Astrocyte of the spinal cord (primary cell): ENCODE data around the gene LDLRAD4.

Experiments used
- DNase-seq: peaks from one replicate; pipeline ENCODE4 v3.0.0; 2011; ENCODE audit warnings: low read depth, low spot score
- H3K4me3 ChIP-seq: 2 replicates; pipeline ENCODE4 v1.5.1; 2011; ENCODE audit warnings: low read depth, mild to moderate bottlenecking, low read length, moderate library complexity
- in situ Hi-C: cut with HindIII; loops from 2 replicates; pipeline ENCODE4 v1.10.0; 2017; ENCODE audit warnings: low sequenced_read_pairs
- TF ChIP-seq, protein P1 (sequence below): IDR thresholded peaks from 2 replicates; pipeline ENCODE4 v1.5.1; 2012; ENCODE audit warnings: low read depth, mild to moderate bottlenecking, low read length, inconsistent platforms

Gene LDLRAD4

DNA sequence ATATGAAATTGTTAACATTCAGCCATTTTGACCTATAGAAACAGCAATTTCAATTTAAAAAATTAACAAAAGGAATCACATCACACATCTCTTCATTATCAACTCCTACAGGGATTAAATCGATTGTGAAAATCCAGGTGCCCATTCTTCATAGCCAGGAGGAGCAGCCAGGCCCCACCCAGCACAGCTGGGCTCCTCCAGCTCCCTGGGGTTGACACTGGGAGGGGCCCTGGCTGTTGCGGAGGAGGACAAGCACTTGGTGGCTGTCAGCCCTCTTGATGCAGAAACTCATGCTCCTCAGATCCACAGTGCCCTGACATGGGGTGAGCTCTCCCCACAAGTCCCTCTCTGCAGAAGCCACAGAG is 408.0 kb downstream of the LDLRAD4 start:
- no peak for DNase-seq
- TF ChIP-seq, protein P1, sequence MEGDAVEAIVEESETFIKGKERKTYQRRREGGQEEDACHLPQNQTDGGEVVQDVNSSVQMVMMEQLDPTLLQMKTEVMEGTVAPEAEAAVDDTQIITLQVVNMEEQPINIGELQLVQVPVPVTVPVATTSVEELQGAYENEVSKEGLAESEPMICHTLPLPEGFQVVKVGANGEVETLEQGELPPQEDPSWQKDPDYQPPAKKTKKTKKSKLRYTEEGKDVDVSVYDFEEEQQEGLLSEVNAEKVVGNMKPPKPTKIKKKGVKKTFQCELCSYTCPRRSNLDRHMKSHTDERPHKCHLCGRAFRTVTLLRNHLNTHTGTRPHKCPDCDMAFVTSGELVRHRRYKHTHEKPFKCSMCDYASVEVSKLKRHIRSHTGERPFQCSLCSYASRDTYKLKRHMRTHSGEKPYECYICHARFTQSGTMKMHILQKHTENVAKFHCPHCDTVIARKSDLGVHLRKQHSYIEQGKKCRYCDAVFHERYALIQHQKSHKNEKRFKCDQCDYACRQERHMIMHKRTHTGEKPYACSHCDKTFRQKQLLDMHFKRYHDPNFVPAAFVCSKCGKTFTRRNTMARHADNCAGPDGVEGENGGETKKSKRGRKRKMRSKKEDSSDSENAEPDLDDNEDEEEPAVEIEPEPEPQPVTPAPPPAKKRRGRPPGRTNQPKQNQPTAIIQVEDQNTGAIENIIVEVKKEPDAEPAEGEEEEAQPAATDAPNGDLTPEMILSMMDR: no peak
- in situ Hi-C loops: no loop called here
- H3K4me3 ChIP-seq: no peak overlapping the region

DNA sequence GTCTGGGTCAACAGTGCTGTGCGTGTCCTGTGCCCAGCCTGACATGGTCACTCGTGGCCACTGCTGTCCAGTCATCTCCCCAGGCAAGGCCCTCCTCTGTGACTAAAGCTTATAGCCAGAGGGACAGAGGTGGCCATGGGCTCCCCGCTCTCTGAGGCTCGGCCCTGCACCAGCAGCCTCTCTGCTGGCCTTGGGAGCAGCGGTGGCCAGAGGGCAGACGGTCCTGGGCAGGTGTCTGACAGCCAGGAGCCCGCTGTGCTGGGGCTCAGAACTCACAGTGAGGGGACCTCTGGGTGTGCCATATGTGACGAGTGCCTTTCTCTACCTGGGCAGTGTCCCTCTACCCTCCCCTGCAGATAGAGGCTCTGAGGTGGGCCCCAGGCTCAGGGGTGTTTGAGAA is 409.1 kb downstream of the LDLRAD4 start:
- DNase-seq: no peak
- TF ChIP-seq, protein P1: no peak
- in situ Hi-C loops: no loop called here
- H3K4me3 ChIP-seq: no peak overlapping the region

DNA sequence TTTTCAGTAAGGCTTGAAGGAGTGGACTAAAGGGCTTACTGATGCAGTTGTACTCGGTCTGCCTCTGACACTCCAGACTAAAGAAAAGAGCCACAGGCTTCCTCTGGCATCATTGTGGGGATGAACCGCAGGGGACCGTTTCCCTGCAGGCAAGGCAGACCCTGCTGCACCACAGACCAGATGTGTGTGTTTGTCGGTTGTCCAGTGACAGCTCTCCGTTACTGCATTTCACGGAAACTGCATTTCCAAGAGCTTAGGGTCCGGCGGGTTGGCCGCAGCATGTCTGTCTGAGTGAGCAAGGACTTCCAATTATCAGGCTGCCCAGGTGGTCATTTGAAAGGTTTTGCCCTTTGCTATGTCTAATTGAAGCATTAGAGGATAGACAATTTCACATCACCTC is 409.7 kb downstream of the LDLRAD4 start:
- in situ Hi-C loops: no loop called here
- TF ChIP-seq, protein P1: no peak
- DNase-seq: no peak

DNA sequence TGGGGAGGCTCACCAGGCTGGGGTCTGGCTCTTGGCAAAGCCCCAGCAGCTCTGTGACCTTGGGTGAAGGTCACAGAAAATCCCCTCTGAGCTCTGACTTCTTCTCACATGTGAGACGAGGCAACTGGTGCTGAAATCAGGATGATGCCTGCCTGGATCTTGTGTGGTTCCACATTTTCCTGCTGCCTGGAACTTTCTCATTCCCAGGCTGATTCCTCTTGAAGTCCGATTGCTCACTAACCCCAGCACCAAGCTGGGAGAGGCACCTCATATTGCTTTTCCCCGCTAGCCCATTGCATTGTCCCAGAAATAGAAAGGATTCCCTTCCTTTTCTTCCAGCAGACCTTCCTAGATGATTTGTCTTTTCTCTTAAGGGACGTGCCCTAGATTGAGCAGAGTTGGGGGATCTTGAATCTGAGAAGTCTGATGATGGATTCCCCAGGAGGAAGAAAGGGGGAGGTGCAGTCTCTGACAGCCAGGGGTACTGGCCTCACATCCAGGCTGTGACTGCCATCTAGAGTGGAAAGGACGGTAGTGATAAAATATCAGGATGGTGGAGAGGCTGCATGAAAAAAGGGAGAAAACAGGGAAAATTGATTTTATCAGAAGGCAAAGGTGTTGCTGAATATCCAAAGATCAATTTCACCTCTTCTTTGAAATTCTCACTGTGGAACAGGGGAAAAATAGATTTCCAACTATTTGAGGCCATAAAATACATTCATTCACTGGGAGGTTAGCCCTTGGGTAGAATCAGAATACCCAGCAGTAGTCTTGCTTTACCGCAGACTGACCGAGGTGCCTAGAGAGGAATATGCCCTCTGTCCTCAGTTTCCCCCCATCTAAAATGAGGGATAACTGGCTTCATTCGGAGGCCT is 411.5 kb downstream of the LDLRAD4 start:
- no peak overlapping the region for H3K4me3 ChIP-seq
- in situ Hi-C loops: no loop called here
- peak; percentile 52 for DNase-seq
- TF ChIP-seq, protein P1: peak; percentile 75

More for the DNA sequence above, 409.7 kb downstream of the LDLRAD4 start:
- no peak overlapping the region for H3K4me3 ChIP-seq

DNA sequence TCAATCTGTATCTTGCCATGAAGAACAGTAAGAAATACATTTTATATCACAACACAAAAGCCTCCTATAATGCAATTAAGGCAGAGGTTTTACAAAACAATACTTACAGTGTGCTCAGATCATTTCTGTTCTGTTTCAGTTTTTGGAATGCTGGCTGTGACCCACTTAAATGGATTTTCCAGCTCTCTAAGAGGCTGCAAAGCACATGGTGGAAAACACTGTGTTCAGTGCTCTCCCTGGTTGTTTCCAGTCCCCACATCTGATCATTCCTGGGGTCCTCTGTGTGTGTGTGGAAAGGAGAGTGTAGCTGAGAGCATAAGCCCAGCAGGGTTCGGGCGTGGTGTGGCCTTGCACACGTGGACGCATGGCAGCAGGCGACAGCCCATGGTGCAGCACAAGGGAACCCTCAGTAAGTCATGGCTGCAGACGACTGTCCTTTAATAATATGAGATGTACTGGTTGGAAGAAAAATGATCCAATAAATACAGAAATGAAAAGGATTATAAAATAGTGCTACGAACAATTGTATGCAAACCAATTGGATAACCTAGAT is 412.2 kb downstream of the LDLRAD4 start:
- no peak overlapping the region for H3K4me3 ChIP-seq
- in situ Hi-C loops: no loop called here
- DNase-seq: no peak
- TF ChIP-seq, protein P1: no peak

DNA sequence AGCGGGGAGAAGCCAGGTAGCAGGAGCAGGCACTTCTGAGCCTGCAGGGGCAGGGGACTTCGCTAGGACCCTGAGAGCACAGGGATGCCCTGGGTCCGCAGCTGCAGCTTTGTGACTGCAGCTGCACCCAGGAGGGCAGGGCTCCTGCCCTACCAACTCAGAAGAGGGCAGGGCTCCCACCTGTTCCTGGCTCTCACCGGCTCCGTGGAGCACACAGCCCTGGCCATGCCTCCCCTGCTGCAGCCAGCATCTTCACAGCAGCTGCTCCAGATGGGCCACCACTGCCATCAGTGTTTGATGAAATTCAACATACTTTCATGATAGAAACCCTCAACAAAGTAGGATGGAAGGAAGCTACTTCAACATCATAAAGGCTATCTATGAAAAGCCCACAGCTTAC is 415.1 kb downstream of the LDLRAD4 start:
- TF ChIP-seq, protein P1: no peak
- no peak overlapping the region for H3K4me3 ChIP-seq
- DNase-seq: no peak
- in situ Hi-C loops: no loop called here
